ENCODE results near the gene MYO1E. TPM values are rescaled to one million over a fixed set of nuclear protein-coding genes. Genes with fewer than 3 reads are reported as not detected.

The MYO1E gene
- total RNA-seq, 6 experiments from 2014 or later = 45.2 to 139 (median 68.9) TPM

- ATAC-seq (no peak), DNase-seq (no peak)
- peaks cover 4 to 48% (median 20%) of the 10 kb centered on the region in 4 donors for H3K36me3 ChIP-seq
- no peaks in the 10 kb centered on the region for H3K4me1 ChIP-seq
- no peak for TF ChIP-seq POLR2A (IDR thresholded peaks at IDR 0.05)
- no peak for TF ChIP-seq CTCF (IDR thresholded peaks at IDR 0.05)
- H3K27me3 ChIP-seq = no peaks in the 10 kb centered on the region
- no peaks in the 10 kb centered on the region for H3K9me3 ChIP-seq
- H3K4me3 ChIP-seq = no peak overlapping the region
- H3K27ac ChIP-seq = no peak overlapping the region
- intact Hi-C loops (cut with DNase I) = no loop called here
- 93% methylated on average over 5 of the region's 5 CpGs for WGBS (ENCODE audit: insufficient coverage, low coverage, low lambda C conversion rate, missing lambda C conversion rate)
Observed at GRCh38 chr15:59157396-59157795, 215.3 kb downstream of the MYO1E start.

- H3K4me3 ChIP-seq = no peak overlapping the region
- intact Hi-C loops (cut with DNase I) = no loop called here
- DNase-seq (no peak), ATAC-seq (no peak)
- no peak overlapping the region for H3K27ac ChIP-seq
- peaks cover 0 to 42% (median 18%) of the 10 kb centered on the region in 4 donors for H3K36me3 ChIP-seq
- H3K9me3 ChIP-seq = no peaks in the 10 kb centered on the region
- no peaks in the 10 kb centered on the region for H3K27me3 ChIP-seq
- H3K4me1 ChIP-seq = no peaks in the 10 kb centered on the region
- TF ChIP-seq POLR2A (IDR thresholded peaks at IDR 0.05) = no peak
- no peak for TF ChIP-seq CTCF (IDR thresholded peaks at IDR 0.05)
- 91% methylated on average over 4 of the region's 4 CpGs for WGBS (ENCODE audit: insufficient coverage, low coverage, low lambda C conversion rate, missing lambda C conversion rate)
Observed at GRCh38 chr15:59155431-59155830, 217.2 kb downstream of the MYO1E start.

GRCh38 chr15:59154243-59154642, 218.4 kb downstream of the MYO1E start:
- Histone ChIP-seq H3K36me3 (peaks cover 0 to 50% (median 18%) of the 10 kb centered on the region in 4 donors), H3K9me3 (no peaks in the 10 kb centered on the region), H3K27me3 (no peaks in the 10 kb centered on the region), H3K4me3 (no peak overlapping the region), H3K4me1 (no peaks in the 10 kb centered on the region), H3K27ac (no peak overlapping the region)
- intact Hi-C loops (cut with DNase I) = no loop called here
- peak in 1 of 3 donors; percentile 31 for DNase-seq
- 75% methylated on average over 5 of the region's 8 CpGs for WGBS (ENCODE audit: insufficient coverage, low coverage, low lambda C conversion rate, missing lambda C conversion rate)
- ATAC-seq = no peak
- TF ChIP-seq POLR2A (IDR thresholded peaks at IDR 0.05) (no peak), CTCF (IDR thresholded peaks at IDR 0.05) (no peak)

- intact Hi-C loops (cut with DNase I) = no loop called here
- no peak overlapping the region for H3K27ac ChIP-seq
- H3K27me3 ChIP-seq = no peaks in the 10 kb centered on the region
- WGBS (ENCODE audit: insufficient coverage, low coverage, low lambda C conversion rate, missing lambda C conversion rate) = 80% methylated on average over 3 of the region's 8 CpGs
- no peak overlapping the region for H3K4me3 ChIP-seq
- DNase-seq (peak in 1 of 3 donors; percentile 28), ATAC-seq (no peak)
- H3K4me1 ChIP-seq = no peaks in the 10 kb centered on the region
- no peaks in the 10 kb centered on the region for H3K9me3 ChIP-seq
- H3K36me3 ChIP-seq = peaks cover 0 to 48% (median 17%) of the 10 kb centered on the region in 4 donors
- TF ChIP-seq CTCF (IDR thresholded peaks at IDR 0.05) (no peak), POLR2A (IDR thresholded peaks at IDR 0.05) (no peak)
Observed at GRCh38 chr15:59153466-59153865, 219.2 kb downstream of the MYO1E start.
